Right atrium auricular region (tissue), 2 donors: ENCODE measurements around the gene HNRNPA3. TPM values are rescaled to one million over a fixed set of nuclear protein-coding genes. Genes with fewer than 3 reads are reported as not detected.
"Not testable (repeated sequence)": the region's sequence is repeated elsewhere in the genome, so short reads cannot be mapped to it uniquely, and the experiment has no call there.

Experiments used
- DNase-seq: peaks from one replicate; pipeline ENCODE4 v3.0.0-alpha.2; 2019; ENCODE audit warnings: low spot score
- H3K27ac ChIP-seq, 2 donors: fragments of 200-600 bp; sonication (generic); 1 replicate in 1 of 2; 2 replicates in 1 of 2; pipeline ENCODE4 v1.5.1; 2016 to 2019
- H3K27me3 ChIP-seq, 2 donors: fragments of 200-600 bp; sonication (generic); one replicate each; pipeline versions ENCODE4 v1.5.1 to v1.6.0; 2017 to 2019
- H3K36me3 ChIP-seq: fragments of 200-600 bp; sonication (generic); one replicate; pipeline ENCODE4 v1.5.1; 2016
- H3K4me1 ChIP-seq, 2 donors: fragments of 200-600 bp; sonication (generic); one replicate each; pipeline versions ENCODE4 v1.5.1 to v1.6.0; 2017 to 2019
- H3K4me3 ChIP-seq, 2 donors: fragments of 200-600 bp; sonication (generic); 1 replicate in 1 of 2; 2 replicates in 1 of 2; pipeline ENCODE4 v1.5.1; 2017 to 2019; ENCODE audit warnings: mild to moderate bottlenecking in 1 of 2, moderate library complexity in 1 of 2
- H3K9me3 ChIP-seq, 2 donors: fragments of 200-600 bp; sonication (generic); one replicate each; pipeline ENCODE4 v1.5.1; 2019
- CTCF ChIP-seq, 2 donors: fragments of 200-600 bp; sonication (generic); IDR thresholded peaks; one replicate each; pipeline ENCODE4 v1.5.1; 2019; ENCODE audit warnings: antibody characterized with exemption in 2 of 2
- total RNA-seq, 2 donors: library from RNA; depleted of rRNA; stranded (reverse); fragments of >200 nt; gene quantifications; one replicate each; pipeline ENCODE4 v1.1.0, GENCODE V29; 2016

HNRNPA3 gene
- total RNA-seq, 2 donors from 2014 or later: 24.1 to 28.1 TPM

DNA sequence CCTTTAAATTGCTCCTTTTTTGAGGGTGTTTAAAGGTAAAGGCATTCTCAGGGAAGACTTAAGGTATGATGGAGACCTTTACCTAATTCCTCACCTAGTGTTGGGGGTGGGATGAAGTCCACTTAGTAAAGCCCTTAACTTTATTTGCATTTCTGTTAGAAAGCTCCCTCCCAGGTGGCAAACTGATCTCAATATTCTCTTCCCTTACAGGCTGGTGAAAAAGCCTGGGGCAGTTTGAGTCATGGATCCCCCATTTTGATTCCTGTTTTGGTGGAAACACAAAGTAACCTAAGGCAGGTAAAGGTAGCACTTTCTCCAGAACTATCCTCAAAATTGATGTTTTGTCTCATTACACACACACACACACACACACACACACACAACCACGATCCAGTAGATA lies 33.8 kb upstream of the HNRNPA3 start:
- Histone ChIP-seq H3K36me3 (no peaks in the 10 kb centered on the region), H3K4me1 (no peaks in the 10 kb centered on the region)
- DNase-seq: no peak

DNA sequence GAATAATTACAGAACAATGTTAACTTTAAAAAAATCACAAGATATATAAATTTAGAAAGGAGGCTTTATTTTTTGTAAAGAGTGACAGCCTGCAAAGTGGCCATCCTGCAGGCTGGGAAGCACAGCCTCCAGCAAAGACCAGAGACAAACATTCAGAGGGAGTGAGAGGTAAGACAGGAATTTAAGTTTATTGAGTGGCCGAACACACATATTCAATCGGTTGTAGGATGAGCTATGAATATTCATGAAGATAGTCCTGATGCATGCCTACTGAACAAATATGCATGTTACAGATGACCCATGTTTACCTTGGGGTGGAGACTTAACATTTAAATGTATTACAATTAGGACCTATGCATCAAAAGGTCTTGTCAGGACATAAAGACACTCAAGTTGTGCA lies 33.4 kb upstream of the HNRNPA3 start:
- no peak for TF ChIP-seq CTCF (IDR thresholded peaks at IDR 0.05)
- H3K4me1 ChIP-seq: no peaks in the 10 kb centered on the region
- H3K27ac ChIP-seq: no peak overlapping the region
- H3K4me3 ChIP-seq: no peak overlapping the region
- no peaks in the 10 kb centered on the region for H3K9me3 ChIP-seq
- H3K36me3 ChIP-seq: no peaks in the 10 kb centered on the region
- no peaks in the 10 kb centered on the region for H3K27me3 ChIP-seq
- DNase-seq: no peak

More for the DNA sequence above, 33.8 kb upstream of the HNRNPA3 start:
- H3K4me3 ChIP-seq: no peak overlapping the region
- no peaks in the 10 kb centered on the region for H3K9me3 ChIP-seq
- TF ChIP-seq CTCF (IDR thresholded peaks at IDR 0.05): no peak
- H3K27me3 ChIP-seq: no peaks in the 10 kb centered on the region
- H3K27ac ChIP-seq: no peak overlapping the region

GRCh38 chr2:177179671-177180070 lies 32.9 kb upstream of the HNRNPA3 start:
- H3K27ac ChIP-seq, H3K4me1 ChIP-seq: not testable (repeated sequence)

DNA sequence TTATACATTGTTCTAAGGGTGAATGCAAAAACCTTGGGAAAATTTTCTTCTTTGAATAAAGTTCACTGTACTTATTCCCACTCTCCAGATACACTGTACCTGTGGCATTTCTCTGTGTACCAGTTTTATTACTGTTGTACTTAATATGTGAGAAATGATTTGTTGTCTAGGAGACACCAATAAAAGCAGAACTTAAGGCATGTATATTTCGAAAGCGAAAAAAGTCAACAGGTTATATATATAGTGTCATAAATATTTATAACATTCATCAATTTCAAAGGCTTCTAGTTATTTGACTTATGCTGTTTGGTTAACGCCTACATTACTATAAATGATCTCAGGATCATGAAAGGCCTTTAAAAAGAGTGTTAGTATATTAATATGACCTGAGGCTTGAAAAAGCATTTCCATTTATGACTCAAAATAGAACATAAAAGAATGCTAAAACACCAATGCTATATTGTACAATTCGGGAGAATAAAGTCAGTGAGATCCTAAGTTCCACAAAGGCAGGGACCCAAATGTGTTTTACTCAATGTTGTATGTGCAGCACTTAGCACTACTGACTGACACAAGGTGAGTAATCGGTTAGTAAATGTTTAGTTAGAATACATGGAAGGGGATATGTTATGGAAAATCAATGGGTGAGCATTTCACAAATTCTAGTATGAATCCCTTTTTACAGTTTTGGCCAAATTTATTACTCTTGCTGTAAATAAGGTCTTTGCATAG lies 32.2 kb upstream of the HNRNPA3 start:
- H3K4me1 ChIP-seq: no peaks in the 10 kb centered on the region
- no peak for DNase-seq
- H3K27ac ChIP-seq: no peak overlapping the region
- H3K9me3 ChIP-seq: no peaks in the 10 kb centered on the region
- no peak overlapping the region for H3K4me3 ChIP-seq
- H3K36me3 ChIP-seq: no peaks in the 10 kb centered on the region
- no peaks in the 10 kb centered on the region for H3K27me3 ChIP-seq
- TF ChIP-seq CTCF (IDR thresholded peaks at IDR 0.05): no peak

More at GRCh38 chr2:177179671-177180070, 32.9 kb upstream of the HNRNPA3 start:
- not testable (repeated sequence) for H3K9me3 ChIP-seq, DNase-seq, H3K27me3 ChIP-seq, H3K36me3 ChIP-seq, H3K4me3 ChIP-seq

GRCh38 chr2:177183860-177184259 lies 28.7 kb upstream of the HNRNPA3 start:
- no peak overlapping the region for H3K27ac ChIP-seq
- DNase-seq: no peak
- no peaks in the 10 kb centered on the region for H3K4me1 ChIP-seq
- no peak for TF ChIP-seq CTCF (IDR thresholded peaks at IDR 0.05)
- H3K27me3 ChIP-seq: no peaks in the 10 kb centered on the region
- no peaks in the 10 kb centered on the region for H3K9me3 ChIP-seq
- no peaks in the 10 kb centered on the region for H3K36me3 ChIP-seq
- H3K4me3 ChIP-seq: no peak overlapping the region

DNA sequence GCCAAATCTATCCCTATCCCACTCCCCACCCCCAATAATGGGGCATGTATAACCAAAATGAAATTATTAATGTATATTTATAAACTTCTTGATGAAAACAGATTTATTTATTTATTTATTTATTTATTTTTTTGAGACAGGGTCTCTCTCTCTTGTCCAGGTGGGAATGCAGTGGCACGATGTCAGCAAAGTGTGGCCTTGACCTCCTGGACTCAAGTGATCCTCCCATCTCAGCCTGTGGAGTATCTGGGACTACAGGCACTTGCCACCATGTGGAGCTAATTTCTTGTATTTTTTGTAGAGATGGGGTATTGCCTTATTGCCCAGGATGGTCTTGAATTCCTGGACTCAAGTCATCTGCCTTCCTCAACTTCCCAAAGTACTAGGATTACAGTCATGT lies 28.0 kb upstream of the HNRNPA3 start:
- H3K9me3 ChIP-seq: no peaks in the 10 kb centered on the region
- no peak for TF ChIP-seq CTCF (IDR thresholded peaks at IDR 0.05)
- H3K27me3 ChIP-seq: no peaks in the 10 kb centered on the region
- no peak overlapping the region for H3K27ac ChIP-seq
- no peaks in the 10 kb centered on the region for H3K4me1 ChIP-seq
- H3K4me3 ChIP-seq: no peak overlapping the region
- H3K36me3 ChIP-seq: no peaks in the 10 kb centered on the region
- DNase-seq: no peak

DNA sequence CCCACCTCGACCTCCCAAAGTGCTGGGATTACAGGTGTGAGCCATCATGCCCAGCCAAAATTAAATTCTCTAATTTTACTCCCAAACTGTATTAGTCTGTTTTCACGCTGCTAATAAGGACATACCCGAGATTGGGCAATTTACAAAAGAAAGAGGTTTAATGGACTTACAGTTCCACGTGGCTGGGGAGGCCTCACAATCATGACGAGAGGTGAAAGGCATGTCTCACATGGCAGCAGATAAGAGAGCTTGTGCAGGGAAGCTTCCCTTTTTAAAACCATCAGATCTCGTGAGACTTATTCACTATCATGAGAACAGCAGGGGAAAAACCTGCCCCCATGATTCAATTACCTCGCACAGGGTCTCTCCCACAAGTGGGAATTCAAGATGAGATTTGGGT lies 26.6 kb upstream of the HNRNPA3 start:
- H3K27ac ChIP-seq, H3K9me3 ChIP-seq, H3K36me3 ChIP-seq, H3K27me3 ChIP-seq, H3K4me3 ChIP-seq, H3K4me1 ChIP-seq, DNase-seq: not testable (repeated sequence)
